Posterior vena cava (tissue), 2 donors: ENCODE data around the gene TMPRSS5. TPM values are rescaled to one million over a fixed set of nuclear protein-coding genes. Genes with fewer than 3 reads are reported as not detected.

Experiments used
- DNase-seq: peaks from one replicate; pipeline ENCODE4 v3.0.0-alpha.2; 2020; ENCODE audit warnings: low spot score
- intact Hi-C, 2 donors: fragments of 100-400 bp; cut with DNase I; formaldehyde crosslinking; loops; one replicate each; pipeline versions ENCODE4 v1.14.1 to v1.14.2; 2022 to 2023
- total RNA-seq, 2 donors: library from RNA; stranded (reverse); fragmentation: NEBNext Ultra II Directional; extraction: Animal tissue kit (Norgen Biotek cat#: 25700); gene quantifications; one replicate each; pipeline ENCODE4 v1.2.1, GENCODE V29; 2021
- donor health status: DM: yes; HTN: yes; CAD: no.
- donor health status: DM: yes; HTN: yes; CAD: no.

The TMPRSS5 gene
- total RNA-seq, 2 donors from 2014 or later, result 0.51 to 0.76 TPM

DNA sequence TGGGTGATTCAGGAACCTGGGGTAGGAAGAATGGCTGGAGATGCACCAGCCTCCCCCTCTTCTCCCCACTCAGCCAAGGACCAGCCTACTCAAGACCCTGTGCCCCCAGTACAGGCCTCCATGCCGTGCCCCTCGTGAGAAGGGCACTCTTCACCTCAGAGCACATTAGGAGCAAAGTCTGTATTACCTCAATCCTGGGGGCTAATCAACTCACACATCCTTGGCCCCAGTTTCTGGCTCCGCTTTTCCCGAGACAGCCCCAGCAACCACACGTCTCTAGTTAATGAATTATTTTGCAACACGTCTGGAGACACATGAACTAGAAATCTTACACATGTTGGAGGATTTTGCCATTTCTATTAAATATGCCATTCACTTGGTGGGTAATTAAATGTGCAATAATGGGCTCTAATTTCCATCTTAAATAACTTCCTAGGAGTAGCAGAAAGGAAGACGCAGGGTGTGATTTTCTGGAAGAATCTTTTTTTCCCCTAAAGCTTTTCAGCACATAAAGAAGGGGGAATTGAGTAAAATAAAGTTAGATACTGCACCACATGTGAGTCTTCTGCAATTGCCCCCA, 63.0 kb downstream of the TMPRSS5 start:
- DNase-seq, result no peak
- intact Hi-C loops, result no loop called here

- no peak for DNase-seq
- intact Hi-C loops, result no loop called here
Measured at GRCh38 chr11:113642090-113642489, 64.0 kb downstream of the TMPRSS5 start.

DNA sequence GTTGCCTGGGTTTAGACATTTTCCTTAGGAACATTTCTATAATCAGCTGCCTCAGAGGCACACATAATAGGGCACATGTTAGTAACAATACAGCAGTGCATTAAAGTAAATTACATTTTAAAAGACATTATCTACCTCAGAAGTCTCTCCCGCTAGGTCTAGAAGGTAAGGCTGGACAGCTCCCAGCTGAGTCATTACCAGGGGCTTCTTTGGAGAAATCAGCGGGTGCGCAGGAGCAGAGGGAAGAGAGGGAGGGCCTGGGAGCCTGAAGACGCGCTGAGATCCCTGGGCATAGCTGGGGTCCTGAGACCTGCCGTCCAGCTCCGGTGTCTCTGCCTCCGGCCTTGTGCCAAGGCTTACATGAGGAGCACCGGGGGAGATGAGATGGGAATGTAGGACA, 67.7 kb downstream of the TMPRSS5 start:
- intact Hi-C loops, result no loop called here
- no peak for DNase-seq

DNA sequence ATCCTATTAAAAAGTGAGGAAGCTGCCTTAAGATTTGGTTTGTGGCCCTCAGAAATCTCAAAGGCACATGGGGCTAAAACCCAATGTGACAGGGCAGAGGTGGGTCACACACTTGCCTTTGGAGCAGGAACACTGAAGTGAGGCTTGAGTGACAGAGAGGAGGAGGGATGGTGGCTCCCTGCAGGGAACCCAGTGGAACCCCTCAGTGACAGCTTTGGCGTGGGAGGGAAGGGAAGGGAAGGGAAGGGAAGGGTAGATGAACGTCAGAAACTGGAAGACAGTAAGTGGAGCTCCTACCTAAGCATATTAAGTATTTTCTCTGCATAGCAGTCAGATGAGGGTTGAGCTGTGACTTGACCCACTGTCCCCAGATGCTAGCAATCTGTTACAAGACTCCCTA, 68.5 kb downstream of the TMPRSS5 start:
- intact Hi-C loops, result no loop called here
- DNase-seq, result no peak

Other genes with a start within 250 kb of the TMPRSS5 start
- gene DRD2, start 230.9 kb downstream of the TMPRSS5 start, total RNA-seq, result under 1 TPM; 0.29 to 0.51 TPM
- 10 to 100 TPM in 1 of 2 donors, 1 to 10 TPM in 1; 9.6 to 10.5 TPM for gene ZW10, start 67.4 kb upstream of the TMPRSS5 start, total RNA-seq
- not detected for gene CLDN25, start 73.5 kb upstream of the TMPRSS5 start, total RNA-seq
- 10 to 100 TPM; 14.2 to 23.1 TPM for gene USP28, start 169.3 kb upstream of the TMPRSS5 start, total RNA-seq
- not detected for gene HTR3B, start 198.5 kb upstream of the TMPRSS5 start, total RNA-seq